Esophagus squamous epithelium (tissue), 5 donors: ENCODE measurements around the gene PLEKHA7. TPM values are rescaled to one million over a fixed set of nuclear protein-coding genes. Genes with fewer than 3 reads are reported as not detected.

Experiments
- DNase-seq: peaks from one replicate; lab custom pipeline; 2025; lab: John Stamatoyannopoulos, UW
- H3K27ac ChIP-seq, 4 donors: fragments of 200-600 bp; sonication (generic); one replicate each; pipeline ENCODE4 v1.5.1; 2016 to 2019; ENCODE audit warnings: mild to moderate bottlenecking in 1 of 4
- H3K27me3 ChIP-seq, 4 donors: fragments of 200-600 bp; sonication (generic); 1 replicate in 3 of 4; 2 replicates in 1 of 4; pipeline versions ENCODE4 v1.5.1 to v1.6.0; 2017 to 2021; ENCODE audit warnings: antibody characterized with exemption in 1 of 4
- H3K36me3 ChIP-seq, 3 donors: fragments of 200-600 bp; sonication (generic); one replicate each; pipeline ENCODE4 v1.5.1; 2016 to 2019
- H3K4me1 ChIP-seq, 3 donors: fragments of 200-600 bp; sonication (generic); one replicate each; pipeline ENCODE4 v1.5.1; 2017 to 2019
- H3K4me3 ChIP-seq, 4 donors: fragments of 200-600 bp; sonication (generic); 1 replicate in 3 of 4; 2 replicates in 1 of 4; pipeline ENCODE4 v1.5.1; 2016 to 2019; ENCODE audit warnings: mild to moderate bottlenecking in 2 of 4, moderate library complexity in 1 of 4
- H3K9me3 ChIP-seq, 3 donors: fragments of 200-600 bp; sonication (generic); one replicate each; pipeline ENCODE4 v1.5.1; 2016 to 2019
- CTCF ChIP-seq, 6 experiments: fragments of 450-650 bp in 4 of 6; fragments of 200-600 bp in 2 of 6; sonication (generic) in 2 of 6; IDR thresholded peaks; one replicate each; pipeline ENCODE4 v1.5.1; 2016 to 2019; ENCODE audit warnings: antibody characterized with exemption in 6 of 6, mild to moderate bottlenecking in 4 of 6, moderate library complexity in 4 of 6
- POLR2A ChIP-seq, 4 donors: fragments of 450-650 bp; IDR thresholded peaks; one replicate each; pipeline ENCODE4 v1.6.1; 2017; ENCODE audit warnings: antibody characterized with exemption in 4 of 4, mild to moderate bottlenecking in 4 of 4, moderate library complexity in 3 of 4
- WGBS, 2 donors: methylation state at CpG; one replicate each; pipeline ENCODE4 v1.1.5; 2018; 5-methylcytosine and 5-hydroxymethylcytosine counted together
- intact Hi-C: fragments of 100-400 bp; cut with DNase I; formaldehyde crosslinking; loops from one replicate; pipeline ENCODE4 v1.15.0; 2022
- total RNA-seq, 4 donors: library from RNA; depleted of rRNA; stranded (reverse); fragments of >200 nt; gene quantifications; one replicate each; pipeline ENCODE4 v1.1.0, GENCODE V29; 2016
- donor health status: DM: yes; HTN: yes; CAD: no.

The PLEKHA7 gene
- total RNA-seq, 4 donors from 2014 or later, result 49.8 to 129 (median 59.3) TPM

- DNase-seq, result no peak
- peaks cover 9 to 40% (median 16%) of the 10 kb centered on the region in 3 donors for H3K4me1 ChIP-seq
- 85 to 91% methylated on average over 8 to 11 of the region's 17 CpGs for WGBS, 2 donors
- H3K36me3 ChIP-seq, result peaks cover 0 to 81% (median 4%) of the 10 kb centered on the region in 3 donors
- H3K9me3 ChIP-seq, result no peaks in the 10 kb centered on the region
- peak overlapping the region in 2 of 4 donors; percentile 52 to 57 for H3K27ac ChIP-seq
- TF ChIP-seq CTCF (IDR thresholded peaks at IDR 0.05) (no peak), POLR2A (IDR thresholded peaks at IDR 0.05) (no peak)
- H3K4me3 ChIP-seq, result no peak overlapping the region
- intact Hi-C loops, result loop anchor here (10.0 kb wide), 1 partner anchor 141 kb away; no protein-coding TSS in a partner anchor
- H3K27me3 ChIP-seq, result no peaks in the 10 kb centered on the region
These were observed 220.0 kb downstream of the PLEKHA7 start for GRCh38 chr11:16794047-16794818.

- TF ChIP-seq CTCF (IDR thresholded peaks at IDR 0.05) (no peak), POLR2A (IDR thresholded peaks at IDR 0.05) (no peak)
- Histone ChIP-seq H3K27ac (peak overlapping the region in 1 of 4 donors; percentile 35), H3K4me1 (peaks cover 9 to 47% (median 24%) of the 10 kb centered on the region in 3 donors), H3K9me3 (no peaks in the 10 kb centered on the region), H3K4me3 (no peak overlapping the region), H3K36me3 (peaks cover 0 to 81% (median 4%) of the 10 kb centered on the region in 3 donors), H3K27me3 (no peaks in the 10 kb centered on the region)
- WGBS, 2 donors, result 100% methylated on average over 1 of the region's 3 CpGs; no CpG with 5 or more reads in 1 of the 2 donors
- no peak for DNase-seq
- intact Hi-C loops, result loop anchor here (10.0 kb wide), 1 partner anchor 141 kb away; no protein-coding TSS in a partner anchor
These were observed 220.7 kb downstream of the PLEKHA7 start for GRCh38 chr11:16793511-16793910.

GRCh38 chr11:16793009-16793408, 221.2 kb downstream of the PLEKHA7 start:
- no peak for DNase-seq
- Histone ChIP-seq H3K9me3 (no peaks in the 10 kb centered on the region), H3K36me3 (peaks cover 0 to 76% (median 4%) of the 10 kb centered on the region in 3 donors), H3K27me3 (no peaks in the 10 kb centered on the region), H3K4me3 (no peak overlapping the region), H3K27ac (peak overlapping the region in 1 of 4 donors; percentile 35), H3K4me1 (peaks cover 9 to 52% (median 29%) of the 10 kb centered on the region in 3 donors)
- intact Hi-C loops, result loop anchor here (10.0 kb wide), 1 partner anchor 142 kb away; no protein-coding TSS in a partner anchor
- TF ChIP-seq CTCF (IDR thresholded peaks at IDR 0.05) (no peak), POLR2A (IDR thresholded peaks at IDR 0.05) (no peak)
- whole genome bisulfite sequencing, 2 donors, result 71 to 83% methylated on average over 3 of the region's 3 CpGs

DNA sequence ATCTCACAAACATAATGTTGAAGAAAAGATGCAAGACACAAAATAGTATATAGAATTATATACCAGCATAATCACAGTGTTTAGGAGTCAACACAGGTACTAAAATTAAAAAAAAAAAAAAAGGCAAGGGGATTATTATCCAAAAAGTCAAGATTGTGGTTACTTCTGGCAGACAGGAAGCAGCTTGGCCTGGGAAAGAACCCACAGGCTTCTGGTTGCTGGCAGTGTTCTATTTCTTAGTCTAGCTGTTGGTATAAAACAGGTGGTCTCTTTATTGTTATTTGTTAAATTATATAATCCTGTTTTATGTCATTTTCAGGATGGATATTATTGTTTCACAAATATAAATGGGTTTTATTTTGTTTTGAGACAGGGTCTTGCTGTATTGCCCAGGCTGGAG, 221.8 kb downstream of the PLEKHA7 start:
- intact Hi-C loops, result loop anchor here (10.0 kb wide), 1 partner anchor 142 kb away; no protein-coding TSS in a partner anchor
- no peaks in the 10 kb centered on the region for H3K9me3 ChIP-seq
- DNase-seq, result no peak
- no peak for TF ChIP-seq CTCF (IDR thresholded peaks at IDR 0.05)
- no peak for TF ChIP-seq POLR2A (IDR thresholded peaks at IDR 0.05)
- no peak overlapping the region for H3K4me3 ChIP-seq
- peaks cover 0 to 70% (median 4%) of the 10 kb centered on the region in 3 donors for H3K36me3 ChIP-seq
- H3K27ac ChIP-seq, result no peak overlapping the region
- H3K27me3 ChIP-seq, result no peaks in the 10 kb centered on the region
- peaks cover 9 to 58% (median 35%) of the 10 kb centered on the region in 3 donors for H3K4me1 ChIP-seq
